H9 (cell line): Measurements from ENCODE around the gene HSPA1L. TPM values are rescaled to one million over a fixed set of nuclear protein-coding genes. Genes with fewer than 3 reads are reported as not detected.

Experiments used
- DNase-seq: peaks from one replicate; pipeline ENCODE4 v3.0.0-alpha.2; 2017
- H2AFZ ChIP-seq: one replicate; pipeline ENCODE4 v1.6.1; 2013; ENCODE audit warnings: mild to moderate bottlenecking, low read length, control low read depth, moderate library complexity
- H2AK5ac ChIP-seq: 2 replicates; pipeline ENCODE4 v1.6.1; 2013; ENCODE audit warnings: low read length, control low read depth, mixed read lengths; ENCODE audit not compliant: insufficient read length
- H2BK120ac ChIP-seq: one replicate; pipeline ENCODE4 v1.6.1; 2013; ENCODE audit warnings: low read depth, mild to moderate bottlenecking, low read length, control low read depth, inconsistent platforms; ENCODE audit not compliant: poor library complexity, severe bottlenecking
- H2BK12ac ChIP-seq: 2 replicates; pipeline ENCODE4 v1.6.1; 2013; ENCODE audit warnings: low read length, control low read depth, mixed read lengths, low read depth; ENCODE audit not compliant: insufficient read length
- H2BK15ac ChIP-seq: 2 replicates; pipeline ENCODE4 v1.6.1; 2013; ENCODE audit warnings: low read depth, low read length, control low read depth
- H2BK20ac ChIP-seq: one replicate; pipeline ENCODE4 v1.6.1; 2013; ENCODE audit warnings: low read depth, mild to moderate bottlenecking, low read length, control low read depth, inconsistent platforms; ENCODE audit not compliant: poor library complexity, severe bottlenecking
- H2BK5ac ChIP-seq: 2 replicates; pipeline ENCODE4 v1.6.1; 2013; ENCODE audit warnings: low read length, control low read depth, mixed read lengths; ENCODE audit not compliant: insufficient read length
- H3K14ac ChIP-seq: 2 replicates; pipeline ENCODE4 v1.6.1; 2013; ENCODE audit warnings: low read length, control low read depth; ENCODE audit not compliant: insufficient read depth
- H3K18ac ChIP-seq: 2 replicates; pipeline ENCODE4 v1.6.1; 2013; ENCODE audit warnings: low read depth, mild to moderate bottlenecking, mixed read lengths, low read length, control low read depth; ENCODE audit not compliant: insufficient read length
- H3K23ac ChIP-seq: 2 replicates; pipeline ENCODE4 v1.6.1; 2013; ENCODE audit warnings: low read length, control low read depth, mixed read lengths, low read depth; ENCODE audit not compliant: insufficient read length
- H3K23me2 ChIP-seq: 2 replicates; pipeline ENCODE4 v1.6.1; 2013; ENCODE audit warnings: low read depth, mild to moderate bottlenecking, mixed read lengths, low read length, control low read depth; ENCODE audit not compliant: insufficient read length, poor library complexity, severe bottlenecking
- H3K27ac ChIP-seq: 2 replicates; pipeline ENCODE4 v1.5.1; 2013; ENCODE audit warnings: low read length, control low read depth, mixed read lengths, low read depth; ENCODE audit not compliant: insufficient read length
- H3K27me3 ChIP-seq: 2 replicates; pipeline ENCODE4 v1.6.1; 2013; ENCODE audit warnings: low read length, control low read depth, inconsistent platforms; ENCODE audit not compliant: insufficient read depth
- H3K4ac ChIP-seq: 2 replicates; pipeline ENCODE4 v1.6.1; 2013; ENCODE audit warnings: low read depth, mild to moderate bottlenecking, control low read depth, inconsistent platforms, low read length, moderate library complexity
- H3K4me1 ChIP-seq: 2 replicates; pipeline ENCODE4 v1.6.1; 2013; ENCODE audit warnings: low read length, control low read depth, inconsistent platforms; ENCODE audit not compliant: insufficient read depth
- H3K4me2 ChIP-seq: 2 replicates; pipeline ENCODE4 v1.6.1; 2013; ENCODE audit warnings: low read length, control low read depth, mixed read lengths; ENCODE audit not compliant: insufficient read length, insufficient read depth
- H3K56ac ChIP-seq: 2 replicates; pipeline ENCODE4 v1.6.1; 2013; ENCODE audit warnings: low read depth, mild to moderate bottlenecking, mixed read lengths, low read length, control low read depth; ENCODE audit not compliant: insufficient read length
- H3K79me1 ChIP-seq: 2 replicates; pipeline ENCODE4 v1.6.1; 2013; ENCODE audit warnings: low read depth, mild to moderate bottlenecking, moderate library complexity, low read length, control low read depth, inconsistent platforms; ENCODE audit not compliant: insufficient read depth, poor library complexity, severe bottlenecking
- H3K79me2 ChIP-seq: 2 replicates; pipeline ENCODE4 v1.6.1; 2013; ENCODE audit warnings: low read length, control low read depth, inconsistent platforms; ENCODE audit not compliant: insufficient read depth
- H3K9ac ChIP-seq: 2 replicates; pipeline ENCODE4 v1.6.1; 2013; ENCODE audit warnings: low read length, control low read depth, mixed read lengths; ENCODE audit not compliant: insufficient read length; ENCODE audit errors: extremely low read depth
- H3K9me3 ChIP-seq: one replicate; pipeline ENCODE4 v1.6.1; 2013; ENCODE audit warnings: low read depth, low read length, inconsistent platforms; ENCODE audit not compliant: control insufficient read depth
- H3T11ph ChIP-seq: one replicate; pipeline ENCODE4 v1.6.1; 2013; ENCODE audit warnings: mild to moderate bottlenecking, low read length, control low read depth, inconsistent platforms
- H4K20me1 ChIP-seq: one replicate; pipeline ENCODE4 v1.6.1; 2013; ENCODE audit not compliant: control insufficient read depth, insufficient read length, insufficient read depth
- H4K5ac ChIP-seq: 2 replicates; pipeline ENCODE4 v1.6.1; 2013; ENCODE audit warnings: low read depth, mild to moderate bottlenecking, mixed read lengths, low read length, control low read depth; ENCODE audit not compliant: insufficient read length
- H4K8ac ChIP-seq: replicated peaks from 2 replicates; pipeline ENCODE4 v1.6.1; 2013; ENCODE audit warnings: low read length, control low read depth, mixed read lengths, low read depth; ENCODE audit not compliant: insufficient read length
- H4K91ac ChIP-seq: 2 replicates; pipeline ENCODE4 v1.6.1; 2013; ENCODE audit warnings: low read depth, mild to moderate bottlenecking, moderate library complexity, mixed read lengths, low read length, control low read depth; ENCODE audit not compliant: insufficient read length
- H3K27ac Mint-ChIP-seq, 3 experiments: 2 replicates in 2 of 3; 3 replicates in 1 of 3; pipeline ENCODE4 v1.8.0; 2020 to 2021; ENCODE audit warnings: mixed read lengths in 3 of 3, mild to moderate bottlenecking in 1 of 3, moderate library complexity in 1 of 3
- H3K27me3 Mint-ChIP-seq: 2 replicates; pipeline ENCODE4 v1.8.0; 2021; ENCODE audit warnings: low read depth, mild to moderate bottlenecking, moderate library complexity, mixed read lengths
- H3K36me3 Mint-ChIP-seq, 3 experiments: 2 replicates in 2 of 3; 3 replicates in 1 of 3; pipeline ENCODE4 v1.8.0; 2020 to 2021; ENCODE audit warnings: low read depth in 3 of 3, mixed read lengths in 3 of 3; ENCODE audit not compliant: insufficient read depth in 1 of 3
- H3K4me1 Mint-ChIP-seq, 2 experiments: 2 replicates each; pipeline ENCODE4 v1.8.0; 2020; ENCODE audit warnings: mixed read lengths in 2 of 2
- H3K4me3 Mint-ChIP-seq, 2 experiments: 2 replicates in 1 of 2; 3 replicates in 1 of 2; pipeline ENCODE4 v1.8.0; 2020 to 2021; ENCODE audit warnings: mild to moderate bottlenecking in 2 of 2, mixed read lengths in 2 of 2, moderate library complexity in 1 of 2
- H3K9me3 Mint-ChIP-seq, 2 experiments: 2 replicates in 1 of 2; 3 replicates in 1 of 2; pipeline ENCODE4 v1.8.0; 2020; ENCODE audit warnings: mild to moderate bottlenecking in 2 of 2, mixed read lengths in 2 of 2, moderate library complexity in 1 of 2
- WGBS: extraction: QIAGEN DNeasy Blood & Tissue Kit; methylation state at CpG from one replicate; pipeline ENCODE4 v1.1.7; 2013; ENCODE audit warnings: missing lambda C conversion rate, low lambda C conversion rate, mixed read lengths; ENCODE audit not compliant: insufficient read length; ENCODE audit errors: extremely low coverage; 5-methylcytosine and 5-hydroxymethylcytosine counted together
- total RNA-seq: library from RNA; stranded (reverse); gene quantifications from 2 replicates; pipeline ENCODE4 v1.2.1, GENCODE V29; 2021
- TF ChIP-seq, protein P1 (sequence below): fragments of 200-600 bp; sonication (generic); conservative IDR thresholded peaks from 3 replicates; pipeline ENCODE4 v1.8.0; 2021; ENCODE audit warnings: antibody characterized with exemption, mild to moderate bottlenecking

HSPA1L gene
- total RNA-seq, 1 experiment from 2014 or later, result 2.5 TPM

DNA sequence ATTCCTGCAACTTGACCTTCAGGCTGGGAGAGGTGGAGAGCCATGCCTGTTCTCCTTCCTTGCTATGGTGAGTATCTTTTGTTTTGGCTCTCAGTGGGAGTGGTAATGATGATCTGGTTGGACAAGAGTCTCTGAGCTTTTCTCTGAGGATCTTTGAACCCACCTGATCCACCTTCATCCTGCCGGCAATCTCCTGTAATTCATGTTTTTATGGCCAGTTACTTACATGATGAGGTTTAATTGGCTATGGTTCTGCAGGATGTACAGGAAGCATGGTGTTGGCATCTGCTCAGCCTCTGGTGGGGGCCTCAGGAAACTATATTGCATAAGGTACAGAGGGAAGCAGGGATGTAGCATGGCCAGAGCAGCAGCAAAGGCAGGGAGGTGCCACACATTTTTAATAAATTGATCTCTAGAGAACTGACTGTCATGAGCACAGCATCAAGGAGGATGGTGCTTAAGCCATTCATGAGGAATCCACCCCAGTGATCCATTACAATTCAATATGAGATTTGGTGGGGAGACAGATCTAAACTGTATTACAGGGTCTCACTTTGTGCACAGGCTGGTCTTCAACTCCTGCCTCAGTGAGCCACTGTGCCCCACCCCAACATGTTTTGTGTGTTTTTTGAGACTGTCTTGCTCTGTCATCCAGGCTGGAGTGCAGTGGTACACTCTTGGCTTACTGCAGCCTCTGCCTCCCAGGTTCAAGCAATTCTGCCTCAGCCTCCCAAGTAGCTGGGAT is 22.5 kb upstream of the HSPA1L start:
- peaks cover 13 to 22% of the 10 kb centered on the region in 2 experiments for H3K4me1 Mint-ChIP-seq
- H3K18ac ChIP-seq, result no peak overlapping the region
- no peak overlapping the region for H4K8ac ChIP-seq
- no peak overlapping the region for H2BK15ac ChIP-seq
- TF ChIP-seq, protein P1, sequence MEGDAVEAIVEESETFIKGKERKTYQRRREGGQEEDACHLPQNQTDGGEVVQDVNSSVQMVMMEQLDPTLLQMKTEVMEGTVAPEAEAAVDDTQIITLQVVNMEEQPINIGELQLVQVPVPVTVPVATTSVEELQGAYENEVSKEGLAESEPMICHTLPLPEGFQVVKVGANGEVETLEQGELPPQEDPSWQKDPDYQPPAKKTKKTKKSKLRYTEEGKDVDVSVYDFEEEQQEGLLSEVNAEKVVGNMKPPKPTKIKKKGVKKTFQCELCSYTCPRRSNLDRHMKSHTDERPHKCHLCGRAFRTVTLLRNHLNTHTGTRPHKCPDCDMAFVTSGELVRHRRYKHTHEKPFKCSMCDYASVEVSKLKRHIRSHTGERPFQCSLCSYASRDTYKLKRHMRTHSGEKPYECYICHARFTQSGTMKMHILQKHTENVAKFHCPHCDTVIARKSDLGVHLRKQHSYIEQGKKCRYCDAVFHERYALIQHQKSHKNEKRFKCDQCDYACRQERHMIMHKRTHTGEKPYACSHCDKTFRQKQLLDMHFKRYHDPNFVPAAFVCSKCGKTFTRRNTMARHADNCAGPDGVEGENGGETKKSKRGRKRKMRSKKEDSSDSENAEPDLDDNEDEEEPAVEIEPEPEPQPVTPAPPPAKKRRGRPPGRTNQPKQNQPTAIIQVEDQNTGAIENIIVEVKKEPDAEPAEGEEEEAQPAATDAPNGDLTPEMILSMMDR, result no peak
- peak overlapping the region; percentile 18 to 99 (median 51); a peak in 6 of 7 replicates for H3K27ac Mint-ChIP-seq
- no peak overlapping the region for H3T11ph ChIP-seq
- peaks cover 27% of the 10 kb centered on the region for H3K23me2 ChIP-seq
- H3K9me3 Mint-ChIP-seq, result peaks cover 0 to 6% of the 10 kb centered on the region in 2 experiments; a peak in 2 of 5 replicates
- no peak for DNase-seq
- H2BK5ac ChIP-seq, result no peak overlapping the region
- no peak overlapping the region for H4K5ac ChIP-seq
- no peak overlapping the region for H4K91ac ChIP-seq
- no peak overlapping the region for H2AK5ac ChIP-seq
- H3K4me2 ChIP-seq, result peak overlapping the region; percentile 90
- no peak overlapping the region for H2BK12ac ChIP-seq
- H3K4me1 ChIP-seq, result no peaks in the 10 kb centered on the region
- H3K27me3 Mint-ChIP-seq, result no peaks in the 10 kb centered on the region
- H3K27me3 ChIP-seq, result no peaks in the 10 kb centered on the region
- H2AFZ ChIP-seq, result no peak overlapping the region
- H2BK20ac ChIP-seq, result no peak overlapping the region
- no peak overlapping the region for H3K23ac ChIP-seq
- no peaks in the 10 kb centered on the region for H3K9me3 ChIP-seq
- H3K79me2 ChIP-seq, result peaks cover 20% of the 10 kb centered on the region; the same call in 1 of the 2 replicates
- H3K14ac ChIP-seq, result no peak overlapping the region
- peak overlapping the region; percentile 58 for H3K27ac ChIP-seq
- no peak overlapping the region for H2BK120ac ChIP-seq
- peaks cover 2% of the 10 kb centered on the region for H4K20me1 ChIP-seq
- H3K56ac ChIP-seq, result no peak overlapping the region
- H3K9ac ChIP-seq, result peak overlapping the region; percentile 73
- no peak overlapping the region for H3K4ac ChIP-seq
- peak overlapping the region; percentile 98 to 100 for H3K4me3 Mint-ChIP-seq
- no CpG with 5 or more reads among the region's 1 CpG for WGBS
- peaks cover 61 to 67% (median 61%) of the 10 kb centered on the region in 3 experiments for H3K36me3 Mint-ChIP-seq
- H3K79me1 ChIP-seq, result peaks cover 3% of the 10 kb centered on the region
